Neural cell (in vitro differentiated cells): ENCODE measurements around the gene MRPS34. TPM values are rescaled to one million over a fixed set of nuclear protein-coding genes. Genes with fewer than 3 reads are reported as not detected.

Experiments
- H2AFZ ChIP-seq: fragments of 200-600, 300-800 bp; sonication (generic), shearing (Covaris generic); 2 replicates; pipeline ENCODE4 v1.6.0; 2014; ENCODE audit warnings: low read depth, mild to moderate bottlenecking, antibody characterized with exemption, low read length, moderate library complexity
- H3F3A ChIP-seq: fragments of 200-600 bp; shearing (Covaris generic); 2 replicates; pipeline ENCODE4 v1.6.1; 2016; ENCODE audit warnings: mild to moderate bottlenecking, moderate library complexity, mixed read lengths, antibody characterized with exemption, low read length; ENCODE audit not compliant: insufficient read depth, poor library complexity, severe bottlenecking
- H3K27ac ChIP-seq: fragments of 200-600, 300-800 bp; sonication (generic), shearing (Covaris generic); 2 replicates; pipeline ENCODE4 v1.5.1; 2014; ENCODE audit warnings: mild to moderate bottlenecking, low read length, moderate library complexity
- H3K27me3 ChIP-seq: fragments of 300-800, 200-600 bp; sonication (generic), shearing (Covaris generic); 2 replicates; pipeline ENCODE4 v1.6.0; 2014; ENCODE audit warnings: mild to moderate bottlenecking, low read depth, low read length, moderate library complexity; ENCODE audit not compliant: insufficient read depth
- H3K36me3 ChIP-seq: fragments of 300-800, 200-600 bp; sonication (generic), shearing (Covaris generic); 2 replicates; pipeline ENCODE4 v1.5.1; 2014; ENCODE audit warnings: mild to moderate bottlenecking, antibody characterized with exemption, low read length, moderate library complexity; ENCODE audit not compliant: insufficient read depth
- H3K4me2 ChIP-seq: fragments of 300-800, 200-600 bp; sonication (generic), shearing (Covaris generic); 2 replicates; pipeline ENCODE4 v1.6.0; 2014; ENCODE audit warnings: mild to moderate bottlenecking, low read length
- H3K4me3 ChIP-seq: fragments of 300-800, 200-600 bp; sonication (generic), shearing (Covaris generic); 2 replicates; pipeline ENCODE4 v1.5.1; 2014; ENCODE audit warnings: mild to moderate bottlenecking, low read length, moderate library complexity
- H3K79me2 ChIP-seq: fragments of 200-600 bp; shearing (Covaris generic); replicated peaks from 2 replicates; pipeline ENCODE4 v1.6.0; 2014; ENCODE audit warnings: mild to moderate bottlenecking, low read length, moderate library complexity; ENCODE audit not compliant: insufficient read depth
- H3K9ac ChIP-seq: fragments of 300-800, 200-600 bp; sonication (generic), shearing (Covaris generic); 2 replicates; pipeline ENCODE4 v1.6.1; 2016; ENCODE audit warnings: mild to moderate bottlenecking, low read length, mixed read lengths
- H3K9me2 ChIP-seq: fragments of 200-600 bp; shearing (Covaris generic); 2 replicates; pipeline ENCODE4 v1.6.1; 2016; ENCODE audit warnings: mild to moderate bottlenecking, low read length, mixed read lengths; ENCODE audit not compliant: insufficient read depth
- H3K9me3 ChIP-seq: fragments of 200-600, 300-800 bp; sonication (generic), shearing (Covaris generic); 2 replicates; pipeline ENCODE4 v1.6.1; 2016; ENCODE audit warnings: mild to moderate bottlenecking, mixed run types, low read length, moderate library complexity, mixed read lengths
- H4K20me1 ChIP-seq: fragments of 200-600 bp; shearing (Covaris generic); 2 replicates; pipeline ENCODE4 v1.6.1; 2016; ENCODE audit warnings: mild to moderate bottlenecking, mixed run types; ENCODE audit not compliant: insufficient read depth
- EP300 ChIP-seq: fragments of 450-650 bp; conservative IDR thresholded peaks from 2 replicates; pipeline ENCODE4 v1.6.1; 2014; ENCODE audit warnings: antibody characterized with exemption, mild to moderate bottlenecking, moderate library complexity; ENCODE audit not compliant: poor library complexity, severe bottlenecking
- EZH2 ChIP-seq: fragments of 200-600, 300-800 bp; shearing (Covaris generic), sonication (generic); IDR thresholded peaks from 2 replicates; pipeline ENCODE4 v1.6.1; 2014; ENCODE audit warnings: antibody characterized with exemption, low read length, borderline replicate concordance, mild to moderate bottlenecking; ENCODE audit not compliant: insufficient read depth, poor library complexity, severe bottlenecking
- MXI1 ChIP-seq: fragments of 450-650 bp; conservative IDR thresholded peaks from 2 replicates; pipeline ENCODE4 v1.6.1; 2014; ENCODE audit warnings: antibody characterized with exemption, mild to moderate bottlenecking; ENCODE audit not compliant: poor library complexity, severe bottlenecking
- POLR2AphosphoS5 ChIP-seq: IDR thresholded peaks from 2 replicates; pipeline ENCODE4 v1.6.1; 2012
- RAD21 ChIP-seq: fragments of 450-650 bp; conservative IDR thresholded peaks from 2 replicates; pipeline ENCODE4 v1.6.1; 2014; ENCODE audit warnings: antibody characterized with exemption, mild to moderate bottlenecking, moderate library complexity
- SMC3 ChIP-seq: fragments of 450-650 bp; conservative IDR thresholded peaks from 2 replicates; pipeline ENCODE4 v1.6.1; 2014; ENCODE audit warnings: antibody characterized with exemption, mild to moderate bottlenecking, moderate library complexity; ENCODE audit not compliant: poor library complexity
- TAF1 ChIP-seq: IDR thresholded peaks from 2 replicates; pipeline ENCODE4 v1.6.1; 2012; ENCODE audit warnings: low read depth
- polyA plus RNA-seq: library from polyadenylated mRNA; depleted of rRNA; stranded (reverse); fragments of >200 nt; gene quantifications from 2 replicates; pipeline ENCODE4 v1.2.3, GENCODE V29; 2014
- TF ChIP-seq, protein P1 (sequence below): IDR thresholded peaks from 2 replicates; pipeline ENCODE4 v1.6.1; 2012; ENCODE audit warnings: borderline replicate concordance
- TF ChIP-seq, protein P2 (sequence below): fragments of 450-650 bp; IDR thresholded peaks from 2 replicates; pipeline ENCODE4 v1.5.1; 2014; ENCODE audit warnings: antibody characterized with exemption, mild to moderate bottlenecking, moderate library complexity; ENCODE audit not compliant: poor library complexity, severe bottlenecking

The MRPS34 gene
- polyA plus RNA-seq, 1 donor from 2014 or later: 113 TPM

DNA sequence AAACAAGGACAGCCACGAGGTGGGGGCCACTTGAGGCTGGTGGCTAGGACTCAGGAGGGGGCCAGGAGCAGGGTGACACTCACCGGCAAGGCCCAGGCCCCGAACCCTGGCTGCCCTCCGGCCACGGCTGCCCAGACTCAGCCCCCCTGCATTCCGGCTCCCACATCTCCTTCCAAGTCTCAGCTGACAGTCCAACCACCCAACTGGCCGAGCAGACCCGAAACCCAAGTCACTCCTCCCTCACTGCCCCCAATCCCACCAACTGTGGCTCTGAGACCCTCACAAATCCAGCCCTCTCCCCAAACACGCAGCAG is 44.3 kb upstream of the MRPS34 start:
- TF ChIP-seq POLR2AphosphoS5 (no peak), SMC3 (no peak), MXI1 (no peak), RAD21 (no peak), EP300 (no peak)
- TF ChIP-seq, protein P1, sequence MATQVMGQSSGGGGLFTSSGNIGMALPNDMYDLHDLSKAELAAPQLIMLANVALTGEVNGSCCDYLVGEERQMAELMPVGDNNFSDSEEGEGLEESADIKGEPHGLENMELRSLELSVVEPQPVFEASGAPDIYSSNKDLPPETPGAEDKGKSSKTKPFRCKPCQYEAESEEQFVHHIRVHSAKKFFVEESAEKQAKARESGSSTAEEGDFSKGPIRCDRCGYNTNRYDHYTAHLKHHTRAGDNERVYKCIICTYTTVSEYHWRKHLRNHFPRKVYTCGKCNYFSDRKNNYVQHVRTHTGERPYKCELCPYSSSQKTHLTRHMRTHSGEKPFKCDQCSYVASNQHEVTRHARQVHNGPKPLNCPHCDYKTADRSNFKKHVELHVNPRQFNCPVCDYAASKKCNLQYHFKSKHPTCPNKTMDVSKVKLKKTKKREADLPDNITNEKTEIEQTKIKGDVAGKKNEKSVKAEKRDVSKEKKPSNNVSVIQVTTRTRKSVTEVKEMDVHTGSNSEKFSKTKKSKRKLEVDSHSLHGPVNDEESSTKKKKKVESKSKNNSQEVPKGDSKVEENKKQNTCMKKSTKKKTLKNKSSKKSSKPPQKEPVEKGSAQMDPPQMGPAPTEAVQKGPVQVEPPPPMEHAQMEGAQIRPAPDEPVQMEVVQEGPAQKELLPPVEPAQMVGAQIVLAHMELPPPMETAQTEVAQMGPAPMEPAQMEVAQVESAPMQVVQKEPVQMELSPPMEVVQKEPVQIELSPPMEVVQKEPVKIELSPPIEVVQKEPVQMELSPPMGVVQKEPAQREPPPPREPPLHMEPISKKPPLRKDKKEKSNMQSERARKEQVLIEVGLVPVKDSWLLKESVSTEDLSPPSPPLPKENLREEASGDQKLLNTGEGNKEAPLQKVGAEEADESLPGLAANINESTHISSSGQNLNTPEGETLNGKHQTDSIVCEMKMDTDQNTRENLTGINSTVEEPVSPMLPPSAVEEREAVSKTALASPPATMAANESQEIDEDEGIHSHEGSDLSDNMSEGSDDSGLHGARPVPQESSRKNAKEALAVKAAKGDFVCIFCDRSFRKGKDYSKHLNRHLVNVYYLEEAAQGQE: no peak
- TF ChIP-seq, protein P2, sequence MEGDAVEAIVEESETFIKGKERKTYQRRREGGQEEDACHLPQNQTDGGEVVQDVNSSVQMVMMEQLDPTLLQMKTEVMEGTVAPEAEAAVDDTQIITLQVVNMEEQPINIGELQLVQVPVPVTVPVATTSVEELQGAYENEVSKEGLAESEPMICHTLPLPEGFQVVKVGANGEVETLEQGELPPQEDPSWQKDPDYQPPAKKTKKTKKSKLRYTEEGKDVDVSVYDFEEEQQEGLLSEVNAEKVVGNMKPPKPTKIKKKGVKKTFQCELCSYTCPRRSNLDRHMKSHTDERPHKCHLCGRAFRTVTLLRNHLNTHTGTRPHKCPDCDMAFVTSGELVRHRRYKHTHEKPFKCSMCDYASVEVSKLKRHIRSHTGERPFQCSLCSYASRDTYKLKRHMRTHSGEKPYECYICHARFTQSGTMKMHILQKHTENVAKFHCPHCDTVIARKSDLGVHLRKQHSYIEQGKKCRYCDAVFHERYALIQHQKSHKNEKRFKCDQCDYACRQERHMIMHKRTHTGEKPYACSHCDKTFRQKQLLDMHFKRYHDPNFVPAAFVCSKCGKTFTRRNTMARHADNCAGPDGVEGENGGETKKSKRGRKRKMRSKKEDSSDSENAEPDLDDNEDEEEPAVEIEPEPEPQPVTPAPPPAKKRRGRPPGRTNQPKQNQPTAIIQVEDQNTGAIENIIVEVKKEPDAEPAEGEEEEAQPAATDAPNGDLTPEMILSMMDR: no peak
- H3K9me2 ChIP-seq: no peaks in the 10 kb centered on the region
- H3K27me3 ChIP-seq: no peaks in the 10 kb centered on the region
- no peaks in the 10 kb centered on the region for H4K20me1 ChIP-seq
- H3K36me3 ChIP-seq: no peaks in the 10 kb centered on the region
- H3K79me2 ChIP-seq: no peaks in the 10 kb centered on the region
- no peak overlapping the region for H3K27ac ChIP-seq
- no peak overlapping the region for H3K4me2 ChIP-seq
- H2AFZ ChIP-seq: no peak overlapping the region
- H3K9me3 ChIP-seq: no peaks in the 10 kb centered on the region
- H3K4me3 ChIP-seq: no peak overlapping the region
- H3K9ac ChIP-seq: no peak overlapping the region
- no peaks in the 10 kb centered on the region for H3F3A ChIP-seq

DNA sequence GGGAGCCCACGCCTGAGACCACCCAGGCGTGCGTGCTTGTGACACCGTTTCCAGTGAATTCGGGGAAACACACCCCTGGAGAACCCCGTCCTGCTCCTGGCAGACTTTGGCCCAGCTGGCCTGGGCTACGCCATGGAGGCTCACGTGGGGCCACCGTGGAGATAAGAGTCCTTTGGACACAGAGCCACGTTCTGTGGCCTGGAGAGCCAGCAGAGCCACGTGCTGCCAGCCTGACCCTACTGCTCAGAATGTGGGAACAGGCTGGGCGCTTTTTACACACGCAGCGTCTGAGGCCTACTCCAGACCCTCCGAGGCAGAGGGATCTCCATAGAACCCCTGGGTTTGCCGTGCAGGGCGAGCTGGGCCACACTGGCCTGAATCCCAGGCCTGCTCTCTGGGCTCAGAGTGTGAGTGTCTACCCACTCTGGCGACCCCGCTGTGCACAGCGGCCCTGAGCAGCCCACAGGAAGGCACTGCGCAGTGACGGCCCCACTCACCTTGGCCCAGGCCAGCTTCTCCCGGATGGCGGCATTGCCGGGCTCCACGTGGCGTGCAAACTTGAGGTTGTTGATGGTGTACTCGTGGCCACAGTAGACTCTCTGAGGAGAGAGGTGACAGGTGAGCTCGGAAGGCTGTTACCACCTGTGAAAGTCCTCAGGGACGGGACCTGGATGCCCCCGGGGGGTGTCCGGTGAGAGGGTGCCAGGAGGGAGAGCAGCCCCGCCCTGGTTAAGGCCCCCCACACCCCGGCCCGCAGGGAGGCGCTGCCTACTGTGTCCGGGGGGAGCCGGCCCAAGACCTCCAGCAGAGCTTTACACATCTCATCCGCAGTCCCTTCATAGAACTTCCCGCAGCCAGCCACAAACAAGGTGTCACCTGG is 43.7 kb upstream of the MRPS34 start:
- Histone ChIP-seq H3K36me3 (no peaks in the 10 kb centered on the region), H3F3A (no peaks in the 10 kb centered on the region), H3K79me2 (no peaks in the 10 kb centered on the region), H3K9me3 (no peaks in the 10 kb centered on the region), H3K27me3 (no peaks in the 10 kb centered on the region), H3K4me2 (no peak overlapping the region), H2AFZ (no peak overlapping the region), H3K9me2 (no peaks in the 10 kb centered on the region), H3K4me3 (no peak overlapping the region), H3K9ac (no peak overlapping the region), H4K20me1 (no peaks in the 10 kb centered on the region), H3K27ac (no peak overlapping the region)
- TF ChIP-seq EP300 (no peak), MXI1 (no peak), TAF1 (no peak), SMC3 (no peak), POLR2AphosphoS5 (no peak), EZH2 (no peak), RAD21 (no peak)
- TF ChIP-seq, protein P2: no peak
- TF ChIP-seq, protein P1: no peak
